GF-D8 (cell line): Measurements from ENCODE around the gene IHH.

Experiments
- DNase-seq: peaks from one replicate; lab custom pipeline; 2025; lab: John Stamatoyannopoulos, UW

IHH gene

GRCh38 chr2:219076253-219076652 lies 15.5 kb upstream of the IHH start:
- peak; percentile 79 for DNase-seq

GRCh38 chr2:219073413-219074129 lies 12.8 kb upstream of the IHH start:
- DNase-seq: peak; percentile 50

GRCh38 chr2:219072741-219073250 lies 12.1 kb upstream of the IHH start:
- DNase-seq: no peak

- no peak for DNase-seq
Measured at GRCh38 chr2:219071131-219071816, 10.6 kb upstream of the IHH start.

GRCh38 chr2:219065484-219065883 lies 4.8 kb upstream of the IHH start:
- DNase-seq: no peak

- no peak for DNase-seq
Measured at GRCh38 chr2:219062081-219062480, 1.4 kb upstream of the IHH start.

- no peak for DNase-seq
Measured at GRCh38 chr2:219059725-219060682, 717 bp downstream of the IHH start.

GRCh38 chr2:219059375-219059724 lies 1.4 kb downstream of the IHH start:
- DNase-seq: no peak

GRCh38 chr2:219058541-219059374 lies 2.0 kb downstream of the IHH start:
- DNase-seq: no peak

- no peak for DNase-seq
Measured at GRCh38 chr2:219057709-219058540, 2.8 kb downstream of the IHH start.

- no peak for DNase-seq
Measured at GRCh38 chr2:219056896-219057708, 3.6 kb downstream of the IHH start.

- DNase-seq: no peak
Measured at GRCh38 chr2:219056176-219056895, 4.4 kb downstream of the IHH start.

- DNase-seq: no peak
Measured at GRCh38 chr2:219054956-219055903, 5.5 kb downstream of the IHH start.

- DNase-seq: no peak
Measured at GRCh38 chr2:219049282-219049681, 11.4 kb downstream of the IHH start.

GRCh38 chr2:219045937-219046550 lies 14.7 kb downstream of the IHH start:
- no peak for DNase-seq

- DNase-seq: no peak
Measured at GRCh38 chr2:219042750-219043149, 18.0 kb downstream of the IHH start.

GRCh38 chr2:219042157-219042556 lies 18.6 kb downstream of the IHH start:
- no peak for DNase-seq
